D721Med (cell line): ENCODE measurements around the gene STX10.

Source experiments
- DNase-seq: peaks from one replicate; pipeline ENCODE4 v3.0.0; 2011; ENCODE audit warnings: low spot score; ENCODE audit not compliant: insufficient read length
- FAIRE-seq: peaks from 2 replicates; lab custom pipeline; 2011; peaks lifted over from hg19 to GRCh38; lab: Jason Lieb, UNC
- CTCF ChIP-seq: IDR thresholded peaks from 2 replicates; pipeline ENCODE4 v1.5.1; 2012; ENCODE audit warnings: mild to moderate bottlenecking, control low read depth; ENCODE audit not compliant: insufficient read depth; ENCODE audit errors: missing control alignments

The STX10 gene

GRCh38 chr19:13130886-13131490 lies 19.2 kb downstream of the STX10 start:
- FAIRE-seq (no peak), DNase-seq (no peak)
- TF ChIP-seq CTCF, result no peak

- DNase-seq (no peak), FAIRE-seq (no peak)
- no peak for TF ChIP-seq CTCF
These were observed 20.8 kb downstream of the STX10 start for GRCh38 chr19:13129384-13129783.

GRCh38 chr19:13128583-13128982 lies 21.6 kb downstream of the STX10 start:
- FAIRE-seq (no peak), DNase-seq (no peak)
- TF ChIP-seq CTCF, result no peak

- FAIRE-seq, result no peak
- no peak for TF ChIP-seq CTCF
- no peak for DNase-seq
These were observed 22.2 kb downstream of the STX10 start for GRCh38 chr19:13127811-13128575.

GRCh38 chr19:13127051-13127450 lies 23.1 kb downstream of the STX10 start:
- FAIRE-seq (no peak), DNase-seq (no peak)
- no peak for TF ChIP-seq CTCF

- no peak for TF ChIP-seq CTCF
- FAIRE-seq (no peak), DNase-seq (no peak)
These were observed 26.9 kb downstream of the STX10 start for GRCh38 chr19:13122980-13123957.
